Caco-2 (cell line): ENCODE measurements around the gene AP4B1. TPM values are rescaled to one million over a fixed set of nuclear protein-coding genes. Genes with fewer than 3 reads are reported as not detected.

Experiments
- BruUV-seq: library from RNA; stranded (reverse); fragments of 400-500 nt; replicated peaks from 2 replicates; lab custom pipeline; 2021; lab: Mats Ljungman, UMichigan
- CTCF ChIA-PET: fragments of 300-600 bp; sonication (Branson Sonifier 250); formaldehyde crosslinking; loops from one replicate; lab custom pipeline; 2022; ENCODE audit warnings: antibody characterized with exemption; lab: Charles Lee
- POLR2A ChIA-PET: fragments of 300-600 bp; sonication (Branson Sonifier 250); formaldehyde crosslinking; loops from one replicate; lab custom pipeline; 2022; ENCODE audit warnings: antibody characterized with exemption; lab: Charles Lee
- DNase-seq, 2 experiments: peaks; one replicate each; pipeline versions ENCODE4 v3.0.0 to v3.0.0-alpha.2; 2020 to 2022
- H3K27me3 ChIP-seq: replicated peaks from 2 replicates; pipeline ENCODE4 v1.6.0; 2011; ENCODE audit warnings: low read length; ENCODE audit not compliant: control insufficient read depth, insufficient read depth
- H3K36me3 ChIP-seq: 2 replicates; pipeline ENCODE4 v1.5.1; 2011; ENCODE audit warnings: low read length; ENCODE audit not compliant: control insufficient read depth, insufficient read depth
- H3K4me1 ChIP-seq: fragments of 250-450 bp; sonication (Bioruptor Pico); 2 replicates; pipeline ENCODE4 v1.5.1; 2020; ENCODE audit warnings: mild to moderate bottlenecking
- H3K4me3 ChIP-seq: 2 replicates; pipeline ENCODE4 v1.5.1; 2011; ENCODE audit warnings: low read depth, mild to moderate bottlenecking, control low read depth, low read length
- H3K9me3 ChIP-seq: fragments of 250-450 bp; sonication (Bioruptor Pico); 2 replicates; pipeline ENCODE4 v1.5.1; 2020; ENCODE audit warnings: mild to moderate bottlenecking, moderate library complexity
- H3K27ac Mint-ChIP-seq: one replicate; pipeline ENCODE4 v1.8.0; 2022; ENCODE audit warnings: mixed read lengths; ENCODE audit not compliant: unreplicated experiment
- H3K27me3 Mint-ChIP-seq: one replicate; pipeline ENCODE4 v1.8.0; 2022; ENCODE audit warnings: mixed read lengths; ENCODE audit not compliant: insufficient read depth, unreplicated experiment
- H3K36me3 Mint-ChIP-seq: one replicate; pipeline ENCODE4 v1.8.0; 2022; ENCODE audit warnings: mild to moderate bottlenecking, mixed read lengths; ENCODE audit not compliant: insufficient read depth, unreplicated experiment
- H3K4me1 Mint-ChIP-seq: one replicate; pipeline ENCODE4 v1.8.0; 2022; ENCODE audit warnings: low read depth, mixed read lengths; ENCODE audit not compliant: unreplicated experiment
- H3K4me3 Mint-ChIP-seq: one replicate; pipeline ENCODE4 v1.8.0; 2022; ENCODE audit warnings: mild to moderate bottlenecking, moderate library complexity, mixed read lengths; ENCODE audit not compliant: unreplicated experiment
- H3K9me3 Mint-ChIP-seq: one replicate; pipeline ENCODE4 v1.8.0; 2022; ENCODE audit warnings: mixed read lengths; ENCODE audit not compliant: unreplicated experiment
- intact Hi-C: fragments of 100-400 bp; cut with micrococcal nuclease; formaldehyde crosslinking; loops from one replicate; pipeline ENCODE4 v1.10.0; 2022; ENCODE audit not compliant: unreplicated experiment
- total RNA-seq: library from RNA; stranded (reverse); gene quantifications from 2 replicates; pipeline ENCODE4 v1.2.3, GENCODE V29; 2022
- TF ChIP-seq, protein P1 (sequence below), 2 experiments: fragments of 200-600 bp in 1 of 2; IDR thresholded peaks; 1 replicate in 1 of 2; 2 replicates in 1 of 2; pipeline versions ENCODE4 v1.5.1 to v1.8.0; 2011 to 2022; ENCODE audit warnings: antibody characterized with exemption in 1 of 2, control low read depth in 1 of 2, inconsistent platforms in 1 of 2, low read depth in 1 of 2, low read length in 1 of 2, mild to moderate bottlenecking in 1 of 2, moderate library complexity in 1 of 2; ENCODE audit not compliant: insufficient read depth in 1 of 2, severe bottlenecking in 1 of 2, unreplicated experiment in 1 of 2

Gene AP4B1
- total RNA-seq, 1 experiment from 2014 or later, result 10.0 TPM

DNA sequence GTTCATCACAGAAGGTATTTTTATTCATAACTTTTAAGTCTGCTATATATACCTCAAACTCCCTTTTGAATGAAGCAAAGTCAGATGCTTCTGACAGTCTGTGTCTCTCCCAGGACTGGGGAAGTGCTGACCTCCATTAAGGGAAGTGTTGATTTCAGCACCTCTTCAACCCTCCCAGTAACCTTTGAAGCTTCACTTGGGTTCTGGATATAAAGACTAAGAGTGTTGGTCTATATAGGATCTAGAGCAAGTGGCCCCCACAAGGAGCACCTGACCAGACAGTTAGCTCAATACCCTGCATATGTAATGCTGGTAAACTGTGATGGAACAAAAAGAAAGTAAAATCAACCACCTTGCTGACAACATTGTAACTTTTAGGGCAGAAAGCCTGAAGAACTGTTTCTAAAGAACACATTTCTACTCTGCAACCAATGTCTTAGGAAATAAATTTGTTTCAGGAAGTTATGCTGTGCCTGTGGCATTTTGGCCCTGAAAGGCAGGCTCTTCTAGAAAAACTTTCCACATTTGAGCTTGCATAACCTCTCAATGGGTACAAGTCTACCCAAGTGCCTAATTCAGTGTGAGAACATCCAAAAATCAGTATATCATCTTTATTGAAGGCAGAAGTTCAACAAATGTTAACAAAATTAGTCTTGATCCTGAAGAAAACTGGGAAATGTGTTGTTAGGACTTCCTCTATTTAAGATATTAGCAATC lies 32.2 kb downstream of the AP4B1 start:
- TF ChIP-seq, protein P1, sequence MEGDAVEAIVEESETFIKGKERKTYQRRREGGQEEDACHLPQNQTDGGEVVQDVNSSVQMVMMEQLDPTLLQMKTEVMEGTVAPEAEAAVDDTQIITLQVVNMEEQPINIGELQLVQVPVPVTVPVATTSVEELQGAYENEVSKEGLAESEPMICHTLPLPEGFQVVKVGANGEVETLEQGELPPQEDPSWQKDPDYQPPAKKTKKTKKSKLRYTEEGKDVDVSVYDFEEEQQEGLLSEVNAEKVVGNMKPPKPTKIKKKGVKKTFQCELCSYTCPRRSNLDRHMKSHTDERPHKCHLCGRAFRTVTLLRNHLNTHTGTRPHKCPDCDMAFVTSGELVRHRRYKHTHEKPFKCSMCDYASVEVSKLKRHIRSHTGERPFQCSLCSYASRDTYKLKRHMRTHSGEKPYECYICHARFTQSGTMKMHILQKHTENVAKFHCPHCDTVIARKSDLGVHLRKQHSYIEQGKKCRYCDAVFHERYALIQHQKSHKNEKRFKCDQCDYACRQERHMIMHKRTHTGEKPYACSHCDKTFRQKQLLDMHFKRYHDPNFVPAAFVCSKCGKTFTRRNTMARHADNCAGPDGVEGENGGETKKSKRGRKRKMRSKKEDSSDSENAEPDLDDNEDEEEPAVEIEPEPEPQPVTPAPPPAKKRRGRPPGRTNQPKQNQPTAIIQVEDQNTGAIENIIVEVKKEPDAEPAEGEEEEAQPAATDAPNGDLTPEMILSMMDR (IDR thresholded peaks at IDR 0.05; ENCODE audit: insufficient read depth in 1 of 2, low read depth in 1 of 2, low read length in 1 of 2, severe bottlenecking in 1 of 2, unreplicated experiment in 1 of 2), result no peak
- H3K36me3 Mint-ChIP-seq, result no peaks in the 10 kb centered on the region
- no peaks in the 10 kb centered on the region for H3K4me1 ChIP-seq
- no peak overlapping the region for H3K4me3 Mint-ChIP-seq
- BruUV-seq, result no TSS peak
- intact Hi-C loops, result no loop called here
- H3K27ac Mint-ChIP-seq, result no peak overlapping the region
- ChIA-PET CTCF (no interaction called here), POLR2A (no interaction called here)
- H3K4me3 ChIP-seq, result no peak overlapping the region
- no peaks in the 10 kb centered on the region for H3K27me3 ChIP-seq
- DNase-seq, result no peak
- H3K4me1 Mint-ChIP-seq, result no peaks in the 10 kb centered on the region
- no peaks in the 10 kb centered on the region for H3K36me3 ChIP-seq
- no peaks in the 10 kb centered on the region for H3K27me3 Mint-ChIP-seq
- no peaks in the 10 kb centered on the region for H3K9me3 Mint-ChIP-seq
- no peaks in the 10 kb centered on the region for H3K9me3 ChIP-seq

DNA sequence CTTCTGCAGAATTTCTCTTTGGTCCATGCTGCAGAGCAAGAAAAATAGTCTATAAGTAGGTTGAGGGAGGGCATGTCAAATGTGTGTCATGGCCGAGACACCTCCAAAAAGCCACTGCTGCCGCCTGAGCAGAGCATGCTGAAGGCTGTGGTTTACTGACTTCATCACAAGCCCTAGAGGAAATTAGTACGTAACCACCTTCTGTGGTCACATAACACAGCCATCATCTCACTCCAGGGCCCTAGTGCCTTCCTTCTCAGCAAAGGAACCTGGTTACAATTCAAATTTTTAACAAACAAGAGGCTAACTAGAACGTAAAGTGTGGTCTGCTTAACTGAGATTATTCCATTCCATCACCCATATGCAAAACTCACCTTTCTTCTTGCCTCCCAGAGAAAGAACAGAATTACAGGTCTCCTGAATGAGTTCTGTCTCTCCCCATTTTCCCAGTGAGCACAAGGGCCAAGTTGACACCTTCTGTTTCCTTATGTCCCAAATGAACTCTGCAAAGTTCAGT lies 32.9 kb downstream of the AP4B1 start, which contains the start of gene PTPN22:
Gene PTPN22 (minus strand): TSS at position 116 of the 517 bp plus-strand sequence.
- Histone ChIP-seq H3K9me3 (no peaks in the 10 kb centered on the region), H3K4me1 (no peaks in the 10 kb centered on the region), H3K4me3 (no peak within 1 kb of the TSS), H3K27me3 (no peaks in the 10 kb centered on the region), H3K36me3 (no peaks in the 10 kb centered on the region)
- ChIA-PET POLR2A (no interaction called here), CTCF (no interaction called here)
- Mint-ChIP-seq H3K4me3 (no peak within 1 kb of the TSS), H3K27ac (no peak within 1 kb of the TSS), H3K9me3 (no peaks in the 10 kb centered on the region), H3K27me3 (no peaks in the 10 kb centered on the region), H3K4me1 (no peaks in the 10 kb centered on the region), H3K36me3 (no peaks in the 10 kb centered on the region)
- intact Hi-C loops, result no loop called here
- no peak for DNase-seq
- TF ChIP-seq, protein P1 (IDR thresholded peaks at IDR 0.05; ENCODE audit: insufficient read depth in 1 of 2, low read depth in 1 of 2, low read length in 1 of 2, severe bottlenecking in 1 of 2, unreplicated experiment in 1 of 2), result no peak
- BruUV-seq, result no TSS peak

DNA sequence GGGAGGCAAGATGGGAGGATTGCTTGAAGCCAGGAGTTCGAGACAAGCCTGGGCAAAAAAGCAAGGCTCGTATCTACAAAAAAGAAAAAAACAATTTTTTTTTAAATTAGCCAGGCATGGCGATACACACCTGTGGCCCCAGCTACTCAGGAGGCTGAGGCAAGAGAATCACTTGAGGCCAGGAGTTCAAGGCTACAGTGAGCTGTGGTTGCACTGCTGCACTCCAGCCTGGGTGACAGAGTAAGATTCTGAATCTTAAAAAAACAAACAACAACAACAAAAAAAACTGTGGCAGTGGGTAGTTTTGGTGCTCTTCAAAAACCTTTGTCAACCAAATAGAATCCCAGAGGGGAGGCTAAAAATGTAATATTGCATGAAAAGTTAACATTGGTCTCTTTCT lies 33.8 kb downstream of the AP4B1 start:
- H3K4me1 ChIP-seq, result no peaks in the 10 kb centered on the region
- TF ChIP-seq, protein P1 (IDR thresholded peaks at IDR 0.05; ENCODE audit: insufficient read depth in 1 of 2, low read depth in 1 of 2, low read length in 1 of 2, severe bottlenecking in 1 of 2, unreplicated experiment in 1 of 2), result no peak
- Mint-ChIP-seq H3K36me3 (no peaks in the 10 kb centered on the region), H3K27me3 (no peaks in the 10 kb centered on the region), H3K27ac (no peak overlapping the region), H3K4me3 (no peak overlapping the region), H3K9me3 (no peaks in the 10 kb centered on the region), H3K4me1 (no peaks in the 10 kb centered on the region)
- H3K27me3 ChIP-seq, result no peaks in the 10 kb centered on the region
- intact Hi-C loops, result no loop called here
- POLR2A ChIA-PET, result no interaction called here
- CTCF ChIA-PET, result no interaction called here
- H3K36me3 ChIP-seq, result no peaks in the 10 kb centered on the region
- no TSS peak for BruUV-seq
- no peak overlapping the region for H3K4me3 ChIP-seq
- no peaks in the 10 kb centered on the region for H3K9me3 ChIP-seq
- no peak for DNase-seq
